ENCODE data around the gene MARCO. TPM values are rescaled to one million over a fixed set of nuclear protein-coding genes. Genes with fewer than 3 reads are reported as not detected.

MARCO gene
- total and polyA plus RNA-seq, 2 of the 8 experiments (the other 6 are each of a cell fraction or from before 2014, with no cell fraction given): not detected

DNA sequence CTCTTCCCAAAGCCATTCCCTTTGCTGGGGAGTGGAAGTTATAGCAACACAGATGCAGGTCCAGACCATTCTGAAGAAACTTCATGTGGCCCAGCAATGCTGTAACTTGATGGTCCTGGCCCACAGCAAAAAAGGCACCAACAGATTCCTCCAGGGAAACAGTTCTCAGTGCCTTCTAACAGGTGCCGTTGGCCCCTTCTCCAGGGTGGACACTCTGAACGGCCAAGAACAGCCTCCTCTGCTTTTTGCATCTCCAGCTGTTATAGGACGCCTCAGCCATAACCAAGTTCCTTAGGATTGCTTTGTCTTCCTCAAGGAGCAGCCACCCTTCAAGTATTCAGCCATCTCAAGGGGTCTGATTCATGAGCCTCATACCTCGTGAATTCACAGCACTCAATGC lies 38.0 kb downstream of the MARCO start:
- CTCF ChIA-PET (ENCODE audit: partially characterized antibody): interaction anchor here (1.2 to 2.5 kb wide), 5 partner anchors 9 to 127 kb away, joined by 3 to 8 read pairs (median 4); no protein-coding TSS in a partner anchor

More for the DNA sequence above, 38.0 kb downstream of the MARCO start:
- 0 out of 2 replicates have a peak, but pooled peaks cover 1% of the 10 kb centered on the region for H3K23me2 ChIP-seq (ENCODE audit: low read depth, low read length)
- H4K5ac ChIP-seq (ENCODE audit: insufficient read length, low read depth, low read length): no peak overlapping the region
- H3K27ac ChIP-seq (ENCODE audit: low read depth, low read length): no peak overlapping the region
- H3K4me2 ChIP-seq (ENCODE audit: insufficient read depth in 1 of 2, low read depth in 2 of 2, low read length in 2 of 2): no peak overlapping the region
- H4K8ac ChIP-seq (ENCODE audit: extremely low read depth, insufficient read depth, low read length): no peak overlapping the region
- peaks cover 0 to 2% of the 10 kb centered on the region in 2 experiments for H4K20me1 ChIP-seq (replicated peaks in 1 of 2; ENCODE audit: control insufficient read depth in 1 of 2, insufficient read depth in 2 of 2, low read length in 2 of 2)
- no peaks in the 10 kb centered on the region for H3K79me1 ChIP-seq (ENCODE audit: low read depth, low read length)
- H3K4me3 ChIP-seq (ENCODE audit: extremely low read depth in 1 of 4, insufficient read depth in 2 of 4, low read depth in 3 of 4, low read length in 4 of 4): no peak overlapping the region
- H3K4ac ChIP-seq (replicated peaks; ENCODE audit: insufficient read length, low read depth, low read length): no peak overlapping the region
- no peak overlapping the region for H2BK12ac ChIP-seq (ENCODE audit: low read depth, low read length)
- H3K23ac ChIP-seq (ENCODE audit: insufficient read length): no peak overlapping the region
- H3K4me1 ChIP-seq (replicated peaks in 1 of 4; ENCODE audit: control insufficient read depth in 3 of 4, insufficient read depth in 4 of 4, low read length in 3 of 4): peaks cover 0 to 2% (median 0%) of the 10 kb centered on the region in 4 experiments; a peak in 1 of 7 replicates
- no peak for FAIRE-seq
- H3K9me3 ChIP-seq (ENCODE audit: insufficient read depth in 2 of 2, low read depth in 1 of 2, low read length in 1 of 2): no peaks in the 10 kb centered on the region
- H2BK15ac ChIP-seq (ENCODE audit: low read length): no peak overlapping the region
- H3K27me3 ChIP-seq (replicated peaks in 1 of 4; ENCODE audit: control insufficient read depth in 3 of 4, extremely low read depth in 1 of 4, insufficient read depth in 3 of 4, low read length in 3 of 4): peaks cover 0 to 7% (median 2%) of the 10 kb centered on the region in 4 experiments; a peak in 2 of 7 replicates
- TF ChIP-seq SAP30 (IDR thresholded peaks at IDR 0.05; ENCODE audit: insufficient read depth, insufficient replicate concordance, low read length) (no peak), JUND (IDR thresholded peaks at IDR 0.05; ENCODE audit: low read length) (no peak), GTF2F1 (IDR thresholded peaks at IDR 0.05; ENCODE audit: borderline replicate concordance, low read depth, low read length) (no peak), BCL11A (IDR thresholded peaks at IDR 0.05; ENCODE audit: low read depth in 2 of 2, low read length in 2 of 2) (no peak), SP4 (IDR thresholded peaks at IDR 0.05; ENCODE audit: low read length) (no peak), ZNF274 (IDR thresholded peaks at IDR 0.05; ENCODE audit: borderline replicate concordance, extremely low read depth, low read length) (no peak), EZH2 (IDR thresholded peaks at IDR 0.05; ENCODE audit: low read depth, low read length, severe bottlenecking) (no peak)
- TF ChIP-seq, protein P1, sequence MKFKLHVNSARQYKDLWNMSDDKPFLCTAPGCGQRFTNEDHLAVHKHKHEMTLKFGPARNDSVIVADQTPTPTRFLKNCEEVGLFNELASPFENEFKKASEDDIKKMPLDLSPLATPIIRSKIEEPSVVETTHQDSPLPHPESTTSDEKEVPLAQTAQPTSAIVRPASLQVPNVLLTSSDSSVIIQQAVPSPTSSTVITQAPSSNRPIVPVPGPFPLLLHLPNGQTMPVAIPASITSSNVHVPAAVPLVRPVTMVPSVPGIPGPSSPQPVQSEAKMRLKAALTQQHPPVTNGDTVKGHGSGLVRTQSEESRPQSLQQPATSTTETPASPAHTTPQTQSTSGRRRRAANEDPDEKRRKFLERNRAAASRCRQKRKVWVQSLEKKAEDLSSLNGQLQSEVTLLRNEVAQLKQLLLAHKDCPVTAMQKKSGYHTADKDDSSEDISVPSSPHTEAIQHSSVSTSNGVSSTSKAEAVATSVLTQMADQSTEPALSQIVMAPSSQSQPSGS (IDR thresholded peaks at IDR 0.05; ENCODE audit: low read length): no peak
- TF ChIP-seq, protein P2, sequence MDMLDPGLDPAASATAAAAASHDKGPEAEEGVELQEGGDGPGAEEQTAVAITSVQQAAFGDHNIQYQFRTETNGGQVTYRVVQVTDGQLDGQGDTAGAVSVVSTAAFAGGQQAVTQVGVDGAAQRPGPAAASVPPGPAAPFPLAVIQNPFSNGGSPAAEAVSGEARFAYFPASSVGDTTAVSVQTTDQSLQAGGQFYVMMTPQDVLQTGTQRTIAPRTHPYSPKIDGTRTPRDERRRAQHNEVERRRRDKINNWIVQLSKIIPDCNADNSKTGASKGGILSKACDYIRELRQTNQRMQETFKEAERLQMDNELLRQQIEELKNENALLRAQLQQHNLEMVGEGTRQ (IDR thresholded peaks at IDR 0.05; ENCODE audit: low read length): no peak
- no peak for DNase-seq (ENCODE audit: low read depth in 1 of 2, low spot score in 2 of 2)
- no peak overlapping the region for H2BK120ac ChIP-seq (replicated peaks; ENCODE audit: low read depth, low read length)
- no peak overlapping the region for H2AFZ ChIP-seq (ENCODE audit: low read length)
- POLR2A ChIA-PET (ENCODE audit: partially characterized antibody): interaction anchor here (1.1 kb wide), 1 partner anchor 62 kb away, joined by 3 read pairs; no protein-coding TSS in a partner anchor
- H3K18ac ChIP-seq (ENCODE audit: extremely low read depth, low read length): no peak overlapping the region
- no peaks in the 10 kb centered on the region for H3K79me2 ChIP-seq (ENCODE audit: control insufficient read depth in 1 of 2, insufficient read depth in 2 of 2, low read length in 2 of 2)
- H2BK5ac ChIP-seq (ENCODE audit: low read depth, low read length): no peak overlapping the region
- no peaks in the 10 kb centered on the region for H3K36me3 ChIP-seq (ENCODE audit: control insufficient read depth in 2 of 4, insufficient read depth in 4 of 4, low read length in 3 of 4)
- no peak overlapping the region for H3K56ac ChIP-seq (replicated peaks; ENCODE audit: insufficient read length, low read depth, low read length)
- H2BK20ac ChIP-seq (ENCODE audit: low read length): no peak overlapping the region
- no peak overlapping the region for H3K14ac ChIP-seq (ENCODE audit: insufficient read length)
- H4K91ac ChIP-seq (replicated peaks; ENCODE audit: insufficient read length, low read length): no peak overlapping the region
- WGBS, 2 experiments (ENCODE audit: extremely low coverage in 1 of 2, insufficient coverage in 1 of 2, insufficient read length in 1 of 2, insufficient replicate concordance in 2 of 2, low coverage in 1 of 2, low lambda C conversion rate in 2 of 2, missing lambda C conversion rate in 1 of 2): 87% methylated on average over 4 of the region's 4 CpGs; no CpG with 5 or more reads in 1 of the 2 experiments
- H3K9ac ChIP-seq (replicated peaks in 1 of 4; ENCODE audit: extremely low read depth in 1 of 4, low read depth in 3 of 4, low read length in 3 of 4): no peak overlapping the region
- no peak overlapping the region for H2AK5ac ChIP-seq (ENCODE audit: low read depth, low read length)

Measured in H1 (cell line).